Muscle layer of duodenum (tissue), 2 donors: Measurements from ENCODE around the gene QRICH1.

Source experiments
- H3K27ac ChIP-seq: one replicate; pipeline ENCODE4 v1.7.0; 2013; ENCODE audit warnings: mild to moderate bottlenecking, low read length
- H3K27me3 ChIP-seq: one replicate; pipeline ENCODE4 v1.7.0; 2013; ENCODE audit warnings: low read depth, mild to moderate bottlenecking, control low read depth, low read length
- H3K36me3 ChIP-seq, 2 donors: one replicate each; pipeline ENCODE4 v1.7.0; 2013; ENCODE audit warnings: low read length in 2 of 2, control low read depth in 1 of 2, mild to moderate bottlenecking in 1 of 2; ENCODE audit not compliant: insufficient read depth in 2 of 2, control insufficient read depth in 1 of 2
- H3K4me1 ChIP-seq, 2 donors: one replicate each; pipeline ENCODE4 v1.7.0; 2013; ENCODE audit warnings: low read length in 2 of 2, mild to moderate bottlenecking in 2 of 2, control low read depth in 1 of 2, moderate library complexity in 1 of 2; ENCODE audit not compliant: insufficient read depth in 2 of 2, control insufficient read depth in 1 of 2
- H3K4me3 ChIP-seq, 2 donors: one replicate each; pipeline ENCODE4 v1.7.0; 2013; ENCODE audit warnings: low read length in 2 of 2, low read depth in 1 of 2, mild to moderate bottlenecking in 1 of 2
- H3K9me3 ChIP-seq, 2 donors: one replicate each; pipeline ENCODE4 v1.7.0; 2013; ENCODE audit warnings: low read length in 2 of 2, control low read depth in 1 of 2, mild to moderate bottlenecking in 1 of 2; ENCODE audit not compliant: control insufficient read depth in 1 of 2
- donor health status: healthy.

The QRICH1 gene

DNA sequence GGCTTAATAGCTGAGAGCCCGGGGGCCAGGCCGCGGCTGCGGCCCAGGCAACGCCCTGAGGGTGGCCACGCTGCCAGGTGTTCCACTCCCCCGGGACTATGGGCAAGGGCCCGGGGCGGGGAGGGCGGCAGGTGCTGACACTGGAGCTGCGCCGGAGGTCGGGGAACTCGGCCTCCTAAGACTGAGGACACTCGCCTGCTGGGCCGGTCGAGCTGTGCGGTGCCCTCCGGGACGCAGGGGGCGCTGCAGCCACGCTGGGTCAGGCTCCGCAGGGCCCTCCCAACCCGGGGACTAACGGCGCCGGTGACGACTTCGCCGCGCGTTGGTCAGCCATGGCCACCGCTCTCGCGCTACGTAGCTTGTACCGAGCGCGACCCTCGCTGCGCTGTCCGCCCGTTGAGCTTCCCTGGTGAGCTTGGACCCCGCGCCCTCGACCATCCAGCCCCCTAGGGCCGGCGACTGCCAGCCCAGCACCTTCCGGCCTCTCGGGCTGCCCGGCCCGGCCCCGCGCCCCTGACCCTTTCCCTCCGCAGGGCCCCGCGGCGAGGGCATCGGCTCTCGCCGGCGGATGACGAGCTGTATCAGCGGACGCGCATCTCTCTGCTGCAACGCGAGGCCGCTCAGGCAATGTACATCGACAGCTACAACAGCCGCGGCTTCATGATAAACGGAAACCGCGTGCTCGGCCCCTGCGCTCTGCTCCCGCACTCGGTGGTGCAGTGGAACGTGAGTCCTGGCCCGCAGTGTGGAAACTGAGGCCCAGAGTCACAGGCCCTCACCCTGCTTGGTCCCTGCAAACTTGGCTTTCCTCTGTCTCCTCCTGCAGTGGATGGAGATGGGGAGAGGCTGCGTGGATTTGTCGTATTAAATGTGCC lies 71.8 kb downstream of the QRICH1 start, which contains the start of gene NDUFAF3:
NDUFAF3 (plus strand) TSS at position 309 of the 875 bp plus-strand sequence; CDS start at position 333, 24 bp downstream.
- Histone ChIP-seq H3K36me3 (peaks cover 34 to 35% of the 10 kb centered on the region in 2 donors), H3K27me3 (no peaks in the 10 kb centered on the region), H3K4me1 (peaks cover 10 to 42% of the 10 kb centered on the region in 2 donors), H3K4me3 (peak within 1 kb of the TSS; percentile 90 to 92), H3K27ac (peak within 1 kb of the TSS; percentile 94), H3K9me3 (no peaks in the 10 kb centered on the region)

- Histone ChIP-seq H3K9me3 (no peaks in the 10 kb centered on the region), H3K27me3 (no peaks in the 10 kb centered on the region), H3K36me3 (peaks cover 33 to 34% of the 10 kb centered on the region in 2 donors), H3K27ac (peak overlapping the region; percentile 94), H3K4me3 (peak overlapping the region; percentile 90 to 92), H3K4me1 (peaks cover 10 to 42% of the 10 kb centered on the region in 2 donors)
These were observed 72.6 kb downstream of the QRICH1 start for GRCh38 chr3:49021213-49021812.

DNA sequence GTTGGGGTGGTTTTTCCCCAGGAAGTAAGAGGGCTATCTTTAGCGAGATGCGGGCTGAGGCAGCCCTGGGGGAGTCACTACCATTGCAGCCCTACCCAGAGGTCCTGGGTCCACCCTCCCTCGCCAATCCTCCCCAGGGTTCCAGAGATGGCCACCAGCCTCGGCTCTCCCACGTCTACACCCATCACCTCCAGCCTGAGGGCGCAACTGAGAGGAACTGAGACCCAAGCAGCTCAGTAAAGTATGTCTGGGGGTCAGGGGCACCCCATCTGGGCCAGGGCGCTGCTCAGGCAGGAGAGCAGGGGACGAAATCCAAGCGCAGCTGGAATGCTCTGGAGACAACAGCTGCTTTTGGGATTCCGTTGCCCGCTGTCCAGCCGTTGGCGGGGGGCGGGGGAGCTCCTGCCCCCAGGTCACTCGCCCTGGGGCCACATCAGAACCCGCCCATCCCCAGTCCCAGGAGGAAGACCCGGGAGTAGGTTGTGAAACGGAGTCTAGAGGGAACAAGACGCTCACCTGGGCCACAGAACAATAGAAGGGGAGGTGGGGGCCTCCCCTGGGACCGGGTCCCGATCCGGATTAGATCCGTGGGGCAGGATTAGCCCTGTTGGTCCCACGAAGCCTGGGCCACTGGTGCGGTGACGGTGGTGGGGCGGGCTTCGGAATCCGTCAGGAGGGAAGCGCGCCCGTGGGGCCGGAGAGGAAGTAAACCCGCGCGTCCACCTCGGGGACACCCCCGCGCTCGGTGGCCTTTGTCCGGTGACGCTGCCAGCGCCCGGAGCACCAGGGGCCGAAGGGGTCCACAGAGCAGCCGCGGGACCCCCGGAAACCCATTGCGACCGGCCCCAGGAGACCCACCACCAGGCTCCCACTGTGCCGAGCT lies 73.3 kb downstream of the QRICH1 start:
- Histone ChIP-seq H3K27ac (peak overlapping the region; percentile 94), H3K27me3 (no peaks in the 10 kb centered on the region), H3K4me3 (peak overlapping the region; percentile 90 to 92), H3K4me1 (peaks cover 10 to 42% of the 10 kb centered on the region in 2 donors), H3K9me3 (no peaks in the 10 kb centered on the region), H3K36me3 (peaks cover 34% of the 10 kb centered on the region in 2 donors)

GRCh38 chr3:49019941-49020329 lies 73.9 kb downstream of the QRICH1 start:
- Histone ChIP-seq H3K9me3 (no peaks in the 10 kb centered on the region), H3K27ac (peak overlapping the region; percentile 94), H3K36me3 (peaks cover 34% of the 10 kb centered on the region in 2 donors), H3K4me1 (peaks cover 10 to 42% of the 10 kb centered on the region in 2 donors), H3K4me3 (peak overlapping the region; percentile 90 to 92), H3K27me3 (no peaks in the 10 kb centered on the region)

DNA sequence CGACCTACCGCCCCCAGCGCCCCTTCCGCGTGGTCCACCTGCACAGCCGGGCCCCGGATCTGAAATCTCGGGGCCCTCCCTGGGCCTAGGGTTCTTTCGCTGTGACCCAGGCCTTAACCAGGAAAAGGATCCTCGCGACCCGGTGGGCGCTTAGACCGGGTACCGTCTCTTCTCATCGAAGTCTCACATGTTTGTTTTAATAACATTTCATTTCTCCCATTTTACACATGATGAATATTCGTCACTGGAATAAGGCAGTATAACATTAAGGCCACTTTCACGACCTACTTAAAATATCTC lies 75.2 kb downstream of the QRICH1 start:
- Histone ChIP-seq H3K4me3 (peak overlapping the region; percentile 72 to 88), H3K36me3 (peaks cover 29 to 34% of the 10 kb centered on the region in 2 donors), H3K9me3 (no peaks in the 10 kb centered on the region), H3K27me3 (no peaks in the 10 kb centered on the region), H3K4me1 (peaks cover 10 to 40% of the 10 kb centered on the region in 2 donors), H3K27ac (peak overlapping the region; percentile 82)

DNA sequence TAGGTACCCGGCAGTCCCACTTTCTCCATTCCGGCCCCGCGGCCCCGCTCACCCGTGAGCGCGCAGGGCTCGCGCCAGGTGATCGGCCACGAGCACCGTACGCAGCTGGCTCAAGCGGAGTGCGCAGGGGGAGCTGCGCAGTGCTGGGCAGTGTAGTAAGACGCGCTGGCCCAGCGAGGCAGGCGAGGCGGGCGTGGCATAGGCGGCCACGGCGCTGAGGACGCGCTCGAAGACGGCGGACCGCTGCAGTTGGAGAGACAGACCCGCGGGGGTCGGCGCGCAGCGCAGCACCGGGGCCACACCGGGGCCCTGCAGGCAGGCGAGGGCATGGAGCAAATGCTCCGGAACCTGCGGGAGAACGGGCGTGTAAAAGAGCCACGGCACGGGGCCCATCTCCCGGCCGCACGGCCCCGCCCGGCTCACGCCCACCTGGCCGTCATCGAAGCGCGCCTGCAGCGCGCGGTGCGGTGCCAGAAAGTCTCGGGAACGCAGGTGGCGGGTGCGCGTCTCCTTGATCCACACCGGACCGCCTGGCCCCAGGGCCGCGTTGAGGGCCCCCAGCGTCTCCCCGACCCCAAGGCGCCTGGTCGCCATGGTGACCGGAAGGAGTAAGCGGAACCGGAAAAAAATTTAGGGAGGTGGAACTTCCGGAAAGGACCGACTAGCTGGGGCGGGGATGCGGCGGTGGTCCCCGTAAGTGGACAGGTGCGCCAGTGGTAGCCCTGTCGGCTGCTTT lies 75.7 kb downstream of the QRICH1 start, which contains the start of gene DALRD3:
DALRD3 (minus strand) TSS at position 610 of the 736 bp plus-strand sequence; CDS start at position 594, 16 bp downstream.
- Histone ChIP-seq H3K4me1 (peaks cover 9 to 35% of the 10 kb centered on the region in 2 donors), H3K9me3 (no peaks in the 10 kb centered on the region), H3K27me3 (no peaks in the 10 kb centered on the region), H3K27ac (peak within 1 kb of the TSS; percentile 82), H3K36me3 (peaks cover 26 to 33% of the 10 kb centered on the region in 2 donors), H3K4me3 (peak within 1 kb of the TSS; percentile 72 to 88)

DNA sequence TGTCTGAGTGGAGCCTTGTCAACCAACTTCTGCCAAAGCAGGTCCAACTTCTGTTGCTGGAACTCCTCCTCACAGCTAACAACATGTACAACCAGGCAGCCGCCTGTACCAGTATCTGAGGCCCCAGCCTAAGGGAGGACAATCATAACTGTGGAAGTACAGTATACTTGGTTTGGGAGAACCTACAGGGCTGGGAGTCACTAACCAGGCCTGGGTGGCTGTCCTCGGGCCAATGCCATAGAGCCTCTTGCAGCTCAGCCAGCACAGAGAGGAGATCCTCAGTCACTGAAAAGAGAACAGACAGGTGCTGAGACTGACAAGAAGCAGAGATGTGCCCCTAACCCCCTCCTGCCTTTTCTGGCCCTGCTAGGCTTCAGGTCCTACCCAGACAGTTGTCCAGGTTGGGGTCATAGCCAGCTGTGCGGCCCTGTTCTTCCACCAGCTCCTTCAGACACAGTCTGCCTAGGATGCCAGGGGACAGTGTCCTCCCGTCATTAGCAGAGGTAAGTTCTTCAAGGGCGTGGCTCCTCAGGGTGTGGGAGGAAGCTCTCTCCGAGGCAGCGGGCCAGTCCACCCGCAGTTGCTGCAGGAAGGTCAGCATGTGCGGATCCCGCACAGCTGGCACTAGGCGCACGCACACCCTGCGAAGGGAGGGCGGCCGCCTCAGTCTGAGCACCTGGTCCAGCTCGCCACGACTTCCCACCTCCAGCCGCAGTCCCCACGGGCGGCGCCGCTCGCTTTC lies 76.5 kb downstream of the QRICH1 start:
- H3K4me1 ChIP-seq, result peaks cover 4 to 35% of the 10 kb centered on the region in 2 donors
- peak overlapping the region; percentile 4 for H3K27ac ChIP-seq
- peaks cover 24 to 41% of the 10 kb centered on the region in 2 donors for H3K36me3 ChIP-seq

GRCh38 chr3:49016414-49017228 lies 77.2 kb downstream of the QRICH1 start:
- peaks cover 31 to 48% of the 10 kb centered on the region in 2 donors for H3K36me3 ChIP-seq
- H3K4me3 ChIP-seq, result no peak overlapping the region
- peaks cover 4 to 40% of the 10 kb centered on the region in 2 donors for H3K4me1 ChIP-seq
- H3K27me3 ChIP-seq, result no peaks in the 10 kb centered on the region
- H3K27ac ChIP-seq, result no peak overlapping the region
- H3K9me3 ChIP-seq, result no peaks in the 10 kb centered on the region

More for the DNA sequence above, 76.5 kb downstream of the QRICH1 start:
- Histone ChIP-seq H3K27me3 (no peaks in the 10 kb centered on the region), H3K4me3 (peak overlapping the region; percentile 72 to 88), H3K9me3 (no peaks in the 10 kb centered on the region)

GRCh38 chr3:49015765-49016164 lies 78.1 kb downstream of the QRICH1 start:
- H3K4me1 ChIP-seq, result peaks cover 4 to 40% of the 10 kb centered on the region in 2 donors
- no peaks in the 10 kb centered on the region for H3K9me3 ChIP-seq
- no peaks in the 10 kb centered on the region for H3K27me3 ChIP-seq
- H3K4me3 ChIP-seq, result no peak overlapping the region
- H3K36me3 ChIP-seq, result peaks cover 35 to 53% of the 10 kb centered on the region in 2 donors
- H3K27ac ChIP-seq, result no peak overlapping the region
